CD14-positive monocyte (primary cell): ENCODE results near the gene SLC12A9. TPM values are rescaled to one million over a fixed set of nuclear protein-coding genes. Genes with fewer than 3 reads are reported as not detected.
A peak's percentile ranks its signal among the peaks of the same experiment; 100 is the strongest.

Experiments used
- DNase-seq, 3 donors: peaks; one replicate each; pipeline ENCODE4 v3.0.0-alpha.2; 2011 to 2022
- H2AFZ ChIP-seq: 2 replicates; pipeline ENCODE4 v1.6.0; 2012; ENCODE audit warnings: mild to moderate bottlenecking, low read depth, low read length, inconsistent platforms; ENCODE audit not compliant: insufficient read depth, poor library complexity, severe bottlenecking
- H3K27ac ChIP-seq, 2 donors: 1 replicate in 1 of 2; 2 replicates in 1 of 2; pipeline ENCODE4 v1.5.1; 2012 to 2013; ENCODE audit warnings: low read length in 2 of 2, control low read depth in 1 of 2, inconsistent platforms in 1 of 2, low read depth in 1 of 2, mild to moderate bottlenecking in 1 of 2
- H3K27me3 ChIP-seq, 2 donors: one replicate each; pipeline versions ENCODE4 v1.6.0 to v1.6.1; 2011 to 2013; ENCODE audit warnings: low read length in 2 of 2; ENCODE audit not compliant: control insufficient read depth in 2 of 2, insufficient read depth in 2 of 2
- H3K36me3 ChIP-seq, 2 donors: replicated peaks in 1 of 2; 1 replicate in 1 of 2; 2 replicates in 1 of 2; pipeline versions ENCODE4 v1.5.1 to v1.6.1; 2012 to 2013; ENCODE audit warnings: low read length in 2 of 2, control low read depth in 1 of 2, inconsistent platforms in 1 of 2, mild to moderate bottlenecking in 1 of 2; ENCODE audit not compliant: insufficient read depth in 2 of 2, control insufficient read depth in 1 of 2
- H3K4me1 ChIP-seq, 2 donors: 1 replicate in 1 of 2; 2 replicates in 1 of 2; pipeline versions ENCODE4 v1.5.1 to v1.6.1; 2012 to 2013; ENCODE audit warnings: low read length in 2 of 2, control low read depth in 1 of 2, inconsistent platforms in 1 of 2, mild to moderate bottlenecking in 1 of 2, moderate library complexity in 1 of 2; ENCODE audit not compliant: insufficient read depth in 2 of 2, control insufficient read depth in 1 of 2
- H3K4me2 ChIP-seq: replicated peaks from 2 replicates; pipeline ENCODE3; 2012; ENCODE audit warnings: low read length, moderate library complexity, mild to moderate bottlenecking; ENCODE audit not compliant: poor library complexity, severe bottlenecking; ENCODE audit errors: extremely low read depth
- H3K4me3 ChIP-seq, 3 experiments: fragments of 200-600 bp in 1 of 3; sonication (generic) in 1 of 3; replicated peaks in 1 of 3; 1 replicate in 2 of 3; 2 replicates in 1 of 3; pipeline ENCODE4 v1.5.1; 2011 to 2013; ENCODE audit warnings: low read length in 3 of 3, mild to moderate bottlenecking in 3 of 3, control low read depth in 2 of 3, low read depth in 2 of 3, inconsistent platforms in 1 of 3, moderate library complexity in 1 of 3
- H3K79me2 ChIP-seq: 2 replicates; pipeline ENCODE4 v1.6.0; 2012; ENCODE audit warnings: mild to moderate bottlenecking, control low read depth, inconsistent platforms, low read length, moderate library complexity; ENCODE audit not compliant: insufficient read depth
- H3K9ac ChIP-seq: 2 replicates; pipeline ENCODE4 v1.6.0; 2017; ENCODE audit warnings: low read length, mild to moderate bottlenecking; ENCODE audit not compliant: insufficient read depth, poor library complexity, severe bottlenecking
- H3K9me3 ChIP-seq, 2 donors: replicated peaks in 1 of 2; 1 replicate in 1 of 2; 2 replicates in 1 of 2; pipeline versions ENCODE4 v1.5.1 to v1.6.1; 2012 to 2013; ENCODE audit warnings: low read length in 2 of 2, control low read depth in 1 of 2; ENCODE audit not compliant: control insufficient read depth in 1 of 2, insufficient read depth in 1 of 2
- H4K20me1 ChIP-seq: 2 replicates; pipeline ENCODE4 v1.6.0; 2012; ENCODE audit warnings: mild to moderate bottlenecking, low read length, control low read depth, moderate library complexity; ENCODE audit not compliant: insufficient read depth
- H3K27ac Mint-ChIP-seq, 7 donors: one replicate each; pipeline ENCODE4 v1.8.0; 2020; ENCODE audit warnings: mild to moderate bottlenecking in 7 of 7, mixed read lengths in 7 of 7, moderate library complexity in 6 of 7, inconsistent platforms in 2 of 7
- H3K27me3 Mint-ChIP-seq, 3 donors: one replicate each; pipeline ENCODE4 v1.8.0; 2021 to 2022; ENCODE audit warnings: low read depth in 3 of 3, mild to moderate bottlenecking in 3 of 3, mixed read lengths in 3 of 3, moderate library complexity in 3 of 3, inconsistent platforms in 1 of 3
- H3K36me3 Mint-ChIP-seq, 2 donors: one replicate each; pipeline ENCODE4 v1.8.0; 2020; ENCODE audit warnings: mixed read lengths in 2 of 2, inconsistent platforms in 1 of 2, mild to moderate bottlenecking in 1 of 2
- H3K4me1 Mint-ChIP-seq: one replicate; pipeline ENCODE4 v1.8.0; 2020; ENCODE audit warnings: mild to moderate bottlenecking, mixed read lengths
- H3K4me3 Mint-ChIP-seq, 2 donors: one replicate each; pipeline ENCODE4 v1.8.0; 2020; ENCODE audit warnings: mild to moderate bottlenecking in 2 of 2, mixed read lengths in 2 of 2, moderate library complexity in 1 of 2
- H3K9me3 Mint-ChIP-seq, 7 donors: one replicate each; pipeline ENCODE4 v1.8.0; 2020 to 2022; ENCODE audit warnings: mixed read lengths in 7 of 7, mild to moderate bottlenecking in 6 of 7, moderate library complexity in 6 of 7, inconsistent platforms in 2 of 7
- CTCF ChIP-seq: fragments of 200-600 bp; IDR thresholded peaks from one replicate; pipeline ENCODE4 v1.8.0; 2022; ENCODE audit warnings: antibody characterized with exemption, mild to moderate bottlenecking
- WGBS: methylation state at CpG from one replicate; pipeline ENCODE4 v1.1.5; 2013; ENCODE audit warnings: missing lambda C conversion rate; ENCODE audit not compliant: insufficient coverage; 5-methylcytosine and 5-hydroxymethylcytosine counted together
- intact Hi-C, 2 donors: fragments of 100-400 bp; cut with micrococcal nuclease; formaldehyde crosslinking; loops; one replicate each; pipeline versions ENCODE4 v1.15.0 to v1.15.1; 2023
- polyA plus RNA-seq, 3 donors: library from polyadenylated mRNA; depleted of rRNA in 1 of 3; unstranded in 2 of 3; stranded (reverse) in 1 of 3; fragments of 300-500 nt in 2 of 3; fragments of >200 nt in 1 of 3; fragmentation: Illumina TruSeq in 2 of 3; gene quantifications; 1 replicate in 2 of 3; 2 replicates in 1 of 3; pipeline ENCODE4 v1.2.3, GENCODE V29; 2012 to 2021

SLC12A9 gene
- polyA plus RNA-seq, 3 donors = 18.8 to 119 (median 19.3) TPM

GRCh38 chr7:100892364-100893317 lies 40.1 kb downstream of the SLC12A9 start:
- intact Hi-C loops = no loop called here
- TF ChIP-seq CTCF = no peak
- Mint-ChIP-seq H3K4me3 (peak overlapping the region; percentile 20 to 96), H3K4me1 (peaks cover 38% of the 10 kb centered on the region), H3K27me3 (peaks cover 48 to 75% (median 61%) of the 10 kb centered on the region in 3 donors), H3K27ac (peak overlapping the region in 2 of 7 donors; percentile 5 to 33), H3K36me3 (peaks cover 18 to 27% of the 10 kb centered on the region in 2 donors), H3K9me3 (peaks cover 0 to 21% (median 15%) of the 10 kb centered on the region in 7 donors)
- Histone ChIP-seq H4K20me1 (peaks cover 9% of the 10 kb centered on the region), H3K79me2 (peaks cover 12% of the 10 kb centered on the region), H3K27ac (no peak overlapping the region), H3K9ac (no peak overlapping the region), H3K9me3 (peaks cover 0 to 13% of the 10 kb centered on the region in 2 donors), H3K4me1 (peaks cover 46 to 55% of the 10 kb centered on the region in 2 donors), H3K27me3 (peaks cover 28 to 68% of the 10 kb centered on the region in 2 donors), H3K36me3 (peaks cover 0 to 8% of the 10 kb centered on the region in 2 donors), H3K4me3 (no peak overlapping the region), H3K4me2 (no peak overlapping the region), H2AFZ (no peak overlapping the region)
- no peak for DNase-seq
- 89% methylated on average over 37 of the region's 44 CpGs for WGBS

GRCh38 chr7:100893318-100893895 lies 40.9 kb downstream of the SLC12A9 start:
- no peak overlapping the region for H3K4me2 ChIP-seq

More at GRCh38 chr7:100893318-100893895, 40.9 kb downstream of the SLC12A9 start:
- peaks cover 0 to 3% of the 10 kb centered on the region in 2 donors for H3K36me3 ChIP-seq
- H3K9me3 ChIP-seq = peaks cover 0 to 13% of the 10 kb centered on the region in 2 donors
- intact Hi-C loops = no loop called here
- no peak overlapping the region for H3K27ac Mint-ChIP-seq
- H3K36me3 Mint-ChIP-seq = peaks cover 11 to 19% of the 10 kb centered on the region in 2 donors
- DNase-seq = no peak
- H3K27me3 ChIP-seq = peaks cover 28 to 76% of the 10 kb centered on the region in 2 donors
- no peak overlapping the region for H3K9ac ChIP-seq
- H3K27me3 Mint-ChIP-seq = peaks cover 55 to 82% (median 68%) of the 10 kb centered on the region in 3 donors
- H3K4me3 Mint-ChIP-seq = peak overlapping the region in 1 of 2 donors; percentile 70
- WGBS = 95% methylated on average over 24 of the region's 32 CpGs
- peaks cover 31% of the 10 kb centered on the region for H3K4me1 Mint-ChIP-seq
- H3K4me3 ChIP-seq = no peak overlapping the region
- H3K4me1 ChIP-seq = peaks cover 38 to 48% of the 10 kb centered on the region in 2 donors
- TF ChIP-seq CTCF = no peak
- peaks cover 0 to 21% (median 15%) of the 10 kb centered on the region in 7 donors for H3K9me3 Mint-ChIP-seq
- H2AFZ ChIP-seq = no peak overlapping the region
- peaks cover 2% of the 10 kb centered on the region for H4K20me1 ChIP-seq
- H3K79me2 ChIP-seq = peaks cover 9% of the 10 kb centered on the region
- no peak overlapping the region for H3K27ac ChIP-seq
